ENCODE measurements around the gene SHE. TPM values are rescaled to one million over a fixed set of nuclear protein-coding genes. Genes with fewer than 3 reads are reported as not detected.

The SHE gene
- total and polyA plus RNA-seq, 12 donors: 7.9 to 19.6 (median 13.3) TPM

GRCh38 chr1:154520333-154520732 is 18.1 kb upstream of the SHE start:
- DNase-seq: peak in 1 of 2 donors; percentile 27
- no peak for TF ChIP-seq CTCF (IDR thresholded peaks at IDR 0.05)
- intact Hi-C loops (cut with DNase I): no loop called here
- Histone ChIP-seq H3K27ac (peak overlapping the region in 2 of 10 donors; percentile 10 to 25), H3K4me1 (peaks cover 5 to 32% (median 23%) of the 10 kb centered on the region in 9 donors), H3K4me3 (no peak overlapping the region), H3K9me3 (no peaks in the 10 kb centered on the region), H3K27me3 (no peaks in the 10 kb centered on the region), H3K36me3 (peaks cover 0 to 19% (median 0%) of the 10 kb centered on the region in 9 donors)
- ATAC-seq: peak; percentile 66 to 87 (median 80)
- WGBS, 2 donors: 11 to 13% methylated on average over 3 of the region's 3 CpGs

- intact Hi-C loops (cut with DNase I): no loop called here
- DNase-seq (no peak), ATAC-seq (peak in 5 of 8 donors; percentile 36 to 65 (median 43))
- Histone ChIP-seq H3K27ac (peak overlapping the region in 2 of 10 donors; percentile 10 to 25), H3K36me3 (peaks cover 0 to 14% (median 0%) of the 10 kb centered on the region in 9 donors), H3K4me3 (no peak overlapping the region), H3K27me3 (no peaks in the 10 kb centered on the region), H3K4me1 (peaks cover 5 to 32% (median 23%) of the 10 kb centered on the region in 9 donors), H3K9me3 (no peaks in the 10 kb centered on the region)
- TF ChIP-seq CTCF (IDR thresholded peaks at IDR 0.05): no peak
- whole genome bisulfite sequencing, 2 donors: 64 to 74% methylated on average over 9 of the region's 9 CpGs
Observed at GRCh38 chr1:154519591-154519991, 17.4 kb upstream of the SHE start.

GRCh38 chr1:154517661-154518060 is 15.4 kb upstream of the SHE start:
- DNase-seq (no peak), ATAC-seq (no peak)
- H3K27me3 ChIP-seq: no peaks in the 10 kb centered on the region
- intact Hi-C loops (cut with DNase I): no loop called here
- peaks cover 0 to 10% (median 0%) of the 10 kb centered on the region in 9 donors for H3K36me3 ChIP-seq
- H3K27ac ChIP-seq: no peak overlapping the region
- no peak for TF ChIP-seq CTCF (IDR thresholded peaks at IDR 0.05)
- no peak overlapping the region for H3K4me3 ChIP-seq
- peaks cover 5 to 32% (median 23%) of the 10 kb centered on the region in 9 donors for H3K4me1 ChIP-seq
- WGBS, 2 donors: 97 to 98% methylated on average over 11 of the region's 11 CpGs
- no peaks in the 10 kb centered on the region for H3K9me3 ChIP-seq

GRCh38 chr1:154514066-154514553 is 11.9 kb upstream of the SHE start:
- Histone ChIP-seq H3K4me3 (no peak overlapping the region), H3K27ac (no peak overlapping the region), H3K9me3 (no peaks in the 10 kb centered on the region), H3K4me1 (peaks cover 0 to under 1% (median 0%) of the 10 kb centered on the region in 9 donors), H3K36me3 (peaks cover 0 to 18% (median 0%) of the 10 kb centered on the region in 9 donors), H3K27me3 (no peaks in the 10 kb centered on the region)
- no peak for ATAC-seq
- TF ChIP-seq CTCF (IDR thresholded peaks at IDR 0.05): no peak
- DNase-seq: no peak
- intact Hi-C loops (cut with DNase I): no loop called here
- 89% methylated on average over 7 of the region's 7 CpGs for whole genome bisulfite sequencing, 2 donors
